Fibroblast of skin of right quadriceps (primary cell): Measurements from ENCODE around the gene DNASE2B.

Source experiments
- DNase-seq: peaks from one replicate; pipeline ENCODE4 v3.0.0-alpha.2; 2013

The DNASE2B gene

GRCh38 chr1:84398175-84399155, at the start of gene DNASE2B:
Gene DNASE2B (plus strand): TSS chr1:84398484. CDS start chr1:84398565, 81 bp downstream.
- DNase-seq, result no peak

DNA sequence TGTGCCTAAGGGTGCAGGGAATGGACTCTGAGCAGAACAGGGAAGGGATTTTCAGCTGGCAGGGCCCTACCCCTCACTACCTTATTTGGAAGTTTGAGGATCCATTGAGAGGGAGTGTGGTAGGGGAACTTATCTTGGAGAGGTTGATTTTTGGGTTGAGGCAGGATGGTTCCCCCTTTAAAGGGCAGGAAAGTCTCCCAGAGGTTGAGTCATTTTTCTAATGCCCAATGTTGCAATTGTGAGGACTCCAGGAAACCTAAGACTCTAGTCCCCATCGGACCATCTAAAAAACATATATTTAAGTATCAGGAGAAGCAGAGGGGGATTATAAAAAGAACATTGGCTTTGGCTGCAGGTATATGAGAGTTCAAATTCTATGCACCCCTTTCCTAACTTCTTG, 49.5 kb upstream of the DNASE2B start:
- no peak for DNase-seq

GRCh38 chr1:84350104-84350503, 48.2 kb upstream of the DNASE2B start:
- DNase-seq, result no peak

DNA sequence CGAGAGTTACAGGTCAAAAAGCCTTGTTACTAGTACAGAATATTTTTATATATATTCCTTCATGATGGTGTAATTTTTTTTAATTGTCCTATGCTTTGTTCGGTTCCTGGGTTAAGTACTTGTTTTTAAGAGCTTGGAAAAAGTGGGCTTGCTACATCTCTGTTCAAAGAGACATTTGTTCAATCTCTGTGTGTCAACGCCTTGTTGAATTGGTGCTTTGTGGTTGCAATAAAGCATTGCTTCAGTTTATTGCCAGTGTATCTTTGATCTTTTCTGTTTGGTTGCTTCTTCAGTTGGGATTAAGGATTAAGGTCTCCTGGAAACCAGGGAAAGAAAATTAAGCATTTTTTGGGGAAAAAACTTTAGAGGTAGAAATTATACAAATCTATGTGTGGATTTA, 47.7 kb upstream of the DNASE2B start:
- DNase-seq, result no peak

DNA sequence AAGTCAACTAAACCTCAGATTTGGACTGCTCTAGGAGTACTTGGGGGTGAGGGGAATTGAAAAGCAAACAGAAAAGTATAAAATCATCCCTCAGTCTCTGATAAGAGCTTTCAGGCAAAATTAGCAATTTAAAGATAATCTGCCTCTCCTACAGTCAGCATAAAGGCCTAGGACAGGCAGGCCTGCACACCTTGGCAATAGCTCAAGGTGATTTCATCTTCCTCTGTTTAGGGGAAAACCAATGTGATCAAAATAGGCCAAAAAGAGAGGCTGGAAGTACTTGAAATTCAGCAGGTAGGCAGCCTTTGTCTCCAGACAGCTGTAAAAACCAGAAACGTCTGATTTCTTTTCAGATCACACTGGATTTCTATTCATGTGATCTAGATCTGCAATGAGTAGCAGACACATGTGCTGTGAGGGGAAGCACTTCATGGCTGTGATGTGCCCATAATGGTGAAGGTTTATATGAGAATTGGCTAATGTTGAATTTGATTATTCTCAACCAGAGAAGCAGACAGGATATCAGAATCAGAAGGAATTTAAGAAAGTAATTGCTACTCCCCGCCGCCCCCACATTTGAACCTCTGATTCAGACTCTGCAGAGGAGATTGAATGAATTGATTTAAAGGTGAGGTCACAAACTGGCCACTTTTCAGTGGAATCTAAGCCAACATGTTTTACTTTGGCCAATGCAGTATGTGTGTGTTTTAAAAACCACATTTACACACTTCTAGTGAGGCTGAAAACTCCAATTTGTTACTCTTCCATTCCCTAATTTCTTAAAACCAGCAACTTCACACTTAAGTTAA, 45.8 kb upstream of the DNASE2B start:
- no peak for DNase-seq

DNA sequence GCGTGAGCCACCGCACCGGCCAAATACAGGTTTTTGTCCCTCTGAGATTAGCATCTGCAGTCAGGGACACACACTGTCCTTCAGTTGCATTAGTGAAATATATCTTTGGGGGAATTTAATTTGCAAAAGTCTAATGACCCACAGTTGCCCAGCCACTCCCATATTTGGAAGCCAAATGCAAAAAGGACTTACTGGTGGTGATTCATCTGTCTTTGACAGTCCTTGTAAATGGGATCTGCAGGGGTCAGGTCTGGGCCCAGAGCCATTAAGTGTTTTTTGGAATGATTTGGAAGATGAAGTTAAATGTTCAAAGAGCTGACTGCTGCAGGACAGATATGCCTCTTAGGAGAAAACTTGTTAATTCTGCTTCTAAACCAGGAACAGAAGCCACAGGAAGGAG, 44.6 kb upstream of the DNASE2B start:
- peak; percentile 54 for DNase-seq

- DNase-seq, result no peak
Measured at GRCh38 chr1:84355556-84355955, 42.7 kb upstream of the DNASE2B start.

GRCh38 chr1:84356881-84357280, 41.4 kb upstream of the DNASE2B start:
- no peak for DNase-seq

GRCh38 chr1:84358695-84359094, 39.6 kb upstream of the DNASE2B start:
- no peak for DNase-seq

DNA sequence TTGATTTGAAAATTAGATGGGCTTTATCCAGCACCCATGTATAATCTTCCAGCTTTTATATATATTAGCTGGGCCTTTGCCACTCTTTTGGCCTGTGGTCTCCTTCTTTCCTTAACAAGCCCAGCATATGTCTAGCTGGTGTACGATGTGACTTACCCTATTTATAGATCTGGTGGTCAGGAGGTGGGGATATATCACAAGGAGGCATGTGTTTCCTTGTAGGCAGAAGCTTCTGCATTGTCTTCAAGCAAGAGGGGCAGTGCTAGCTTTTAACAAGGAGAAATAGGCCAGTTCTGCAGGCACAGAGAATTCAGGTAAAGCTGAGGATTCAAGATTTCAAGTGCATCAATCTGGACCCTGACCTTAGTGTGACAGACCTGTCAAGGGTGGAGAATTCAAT, 38.0 kb upstream of the DNASE2B start:
- DNase-seq, result no peak

- DNase-seq, result no peak
Measured at GRCh38 chr1:84361796-84362195, 36.5 kb upstream of the DNASE2B start.

DNA sequence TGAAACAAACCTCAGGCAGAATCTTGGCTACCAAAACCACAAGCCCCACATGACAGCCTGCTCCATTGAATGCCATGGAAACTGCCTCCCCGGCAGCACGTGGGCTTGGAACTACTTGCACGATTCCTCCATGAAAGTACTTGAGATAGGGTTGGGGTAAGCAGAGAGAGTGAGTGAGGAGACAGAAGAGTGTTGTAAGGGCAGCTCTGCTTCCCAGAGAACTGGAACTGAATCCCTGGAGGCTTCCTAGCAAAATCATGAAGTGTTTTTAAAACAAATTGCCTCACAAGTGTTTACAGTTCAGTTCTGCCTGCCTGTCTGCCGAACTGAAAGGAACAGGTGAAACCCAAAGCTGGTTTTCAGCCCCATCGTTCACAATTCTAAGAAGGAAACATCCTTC, 35.3 kb upstream of the DNASE2B start:
- no peak for DNase-seq

- no peak for DNase-seq
Measured at GRCh38 chr1:84363622-84364021, 34.7 kb upstream of the DNASE2B start.

GRCh38 chr1:84365225-84366221, 32.8 kb upstream of the DNASE2B start:
- DNase-seq, result peak; percentile 97

- peak; percentile 58 for DNase-seq
Measured at GRCh38 chr1:84366786-84367185, 31.5 kb upstream of the DNASE2B start.

GRCh38 chr1:84367219-84367618, 31.1 kb upstream of the DNASE2B start:
- no peak for DNase-seq

DNA sequence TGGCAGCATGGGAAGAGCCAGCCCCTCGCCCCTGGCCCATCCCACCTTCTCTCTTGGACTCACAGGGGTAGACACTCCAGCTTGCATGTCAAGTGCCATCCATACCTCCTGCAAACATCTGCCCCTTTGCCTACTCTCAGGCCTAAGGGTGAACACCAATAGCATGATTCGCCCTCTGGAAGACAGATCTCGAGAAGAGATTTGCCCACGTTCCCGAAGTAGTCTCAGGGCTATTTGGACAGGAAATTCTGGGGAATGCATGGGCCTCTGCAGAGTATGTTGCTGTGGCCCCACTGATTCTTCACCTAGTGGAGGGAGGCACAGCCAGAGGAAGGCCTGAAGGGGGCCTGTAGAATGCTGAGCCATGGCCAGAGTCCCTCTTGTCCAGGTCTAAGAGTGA, 29.8 kb upstream of the DNASE2B start:
- DNase-seq, result no peak

- no peak for DNase-seq
Measured at GRCh38 chr1:84370266-84370665, 28.0 kb upstream of the DNASE2B start.

- peak; percentile 68 for DNase-seq
Measured at GRCh38 chr1:84370831-84371394, 27.4 kb upstream of the DNASE2B start.

DNA sequence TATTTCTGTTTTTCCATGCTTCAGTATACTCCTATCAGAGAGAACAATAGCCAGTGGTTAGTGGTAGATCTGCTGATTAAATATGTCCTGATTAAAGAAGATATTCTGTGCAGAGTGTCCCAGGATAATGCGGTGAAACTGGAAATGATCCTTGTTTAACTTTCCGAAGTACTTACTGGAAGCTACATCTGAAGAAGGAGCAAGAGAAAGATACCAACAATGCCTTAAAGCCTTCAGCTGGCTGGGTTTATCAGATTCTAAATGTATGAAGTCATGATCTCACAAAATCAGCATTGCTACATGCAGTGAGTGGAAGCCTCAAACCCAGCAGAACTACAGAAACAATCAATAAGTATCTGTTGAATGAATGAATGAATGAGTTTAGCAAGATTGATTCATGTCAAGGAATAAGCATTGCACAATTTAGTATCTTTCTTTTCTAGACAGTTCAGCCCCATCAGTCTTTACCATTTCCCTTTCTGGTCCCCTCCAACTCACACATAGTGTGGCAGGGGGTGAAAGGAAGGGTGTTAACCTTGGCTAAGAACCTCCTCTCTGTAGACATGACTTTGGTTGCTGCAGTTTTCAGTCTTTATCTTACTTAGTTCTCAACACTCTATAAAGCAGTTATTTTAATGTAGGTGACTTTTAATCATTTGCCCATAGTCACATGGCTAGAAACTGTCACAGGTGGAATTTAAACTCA, 24.7 kb upstream of the DNASE2B start:
- DNase-seq, result no peak

- DNase-seq, result no peak
Measured at GRCh38 chr1:84374991-84375696, 23.1 kb upstream of the DNASE2B start.
